ENCODE measurements around the gene DEPDC5. TPM values are rescaled to one million over a fixed set of nuclear protein-coding genes. Genes with fewer than 3 reads are reported as not detected.

DEPDC5 gene
- total and polyA plus RNA-seq, 10 of the 15 experiments (the other 5 are each of a cell fraction or from before 2014, with no cell fraction given), result 3.0 to 38.9 (median 22.8) TPM

- TF ChIP-seq CEBPZ (IDR thresholded peaks at IDR 0.05; ENCODE audit: low read depth, low read length), result no peak
- no peak for TF ChIP-seq PBX3 (IDR thresholded peaks at IDR 0.05; ENCODE audit: insufficient replicate concordance, low read depth, low read length)
- no peak for TF ChIP-seq ZNF24 (IDR thresholded peaks at IDR 0.05)
- peak; percentile 83; the same call in 1 of the 2 replicates for TF ChIP-seq GATAD2B (conservative IDR thresholded peaks at IDR 0.05; ENCODE audit: low read depth)
- TF ChIP-seq ATF2 (IDR thresholded peaks at IDR 0.05; ENCODE audit: low read length), result no peak
- TF ChIP-seq HDGF (IDR thresholded peaks at IDR 0.05), result 0 out of 2 replicates have a peak, but pooled peaks have one; percentile 69
- TF ChIP-seq CTCF (IDR thresholded peaks at IDR 0.05 in 2 of 3, conservative IDR thresholded peaks at IDR 0.05 in 1 of 3; ENCODE audit: control insufficient read depth in 2 of 3, extremely low read depth in 1 of 3, insufficient read depth in 1 of 3, low read depth in 3 of 3, low read length in 3 of 3), result no peak
- TF ChIP-seq IRF5 (IDR thresholded peaks at IDR 0.05; ENCODE audit: borderline replicate concordance), result no peak
- TF ChIP-seq BCL3 (IDR thresholded peaks at IDR 0.05; ENCODE audit: borderline replicate concordance, insufficient read depth, low read depth, low read length, poor library complexity, severe bottlenecking), result no peak
- TF ChIP-seq POLR2AphosphoS2 (IDR thresholded peaks at IDR 0.05; ENCODE audit: low read depth, low read length), result peak; percentile 84; the same call in 1 of the 2 replicates
- no peak for TF ChIP-seq MTA3 (IDR thresholded peaks at IDR 0.05; ENCODE audit: borderline replicate concordance, low read length)
- TF ChIP-seq KAT2A (conservative IDR thresholded peaks at IDR 0.05; ENCODE audit: control insufficient read depth, low read depth, low read length), result no peak
These were observed 190.3 kb downstream of the DEPDC5 start, which contains the start of gene YWHAH (continued) for GRCh38 chr22:31943978-31944699.
